ENCODE data around the gene CFAP99.

CFAP99 gene

DNA sequence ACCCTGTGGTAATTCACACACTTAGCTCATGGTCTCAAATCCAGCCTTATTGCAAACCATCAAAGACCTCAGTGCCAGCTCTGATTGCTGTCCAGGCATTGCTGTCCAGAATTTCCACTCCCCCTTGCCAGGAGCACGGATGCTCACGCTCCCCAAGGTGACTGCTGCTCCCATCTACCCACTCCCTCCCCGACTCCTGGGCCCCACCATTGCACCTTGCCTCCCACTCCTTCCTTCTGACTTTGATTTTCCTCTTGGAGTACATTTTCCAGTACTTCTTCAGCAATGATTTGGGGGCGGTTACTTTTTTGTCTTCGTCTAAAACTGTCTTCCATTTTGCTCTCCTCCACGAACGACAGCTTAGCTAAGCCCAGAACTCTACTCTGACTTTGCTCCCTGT is 11.8 kb upstream of the CFAP99 start:
- TF ChIP-seq SIN3A (IDR thresholded peaks at IDR 0.05; ENCODE audit: borderline replicate concordance, insufficient read depth, low read length) (no peak), TAF1 (IDR thresholded peaks at IDR 0.05; ENCODE audit: borderline replicate concordance, insufficient read depth, low read length) (no peak), FOXP2 (optimal IDR thresholded peaks at IDR 0.05; ENCODE audit: borderline replicate concordance, extremely low read depth, extremely low read length, insufficient read depth) (no peak), POLR2AphosphoS5 (IDR thresholded peaks at IDR 0.05; ENCODE audit: low read depth, low read length) (no peak)
- TF ChIP-seq, protein P1, sequence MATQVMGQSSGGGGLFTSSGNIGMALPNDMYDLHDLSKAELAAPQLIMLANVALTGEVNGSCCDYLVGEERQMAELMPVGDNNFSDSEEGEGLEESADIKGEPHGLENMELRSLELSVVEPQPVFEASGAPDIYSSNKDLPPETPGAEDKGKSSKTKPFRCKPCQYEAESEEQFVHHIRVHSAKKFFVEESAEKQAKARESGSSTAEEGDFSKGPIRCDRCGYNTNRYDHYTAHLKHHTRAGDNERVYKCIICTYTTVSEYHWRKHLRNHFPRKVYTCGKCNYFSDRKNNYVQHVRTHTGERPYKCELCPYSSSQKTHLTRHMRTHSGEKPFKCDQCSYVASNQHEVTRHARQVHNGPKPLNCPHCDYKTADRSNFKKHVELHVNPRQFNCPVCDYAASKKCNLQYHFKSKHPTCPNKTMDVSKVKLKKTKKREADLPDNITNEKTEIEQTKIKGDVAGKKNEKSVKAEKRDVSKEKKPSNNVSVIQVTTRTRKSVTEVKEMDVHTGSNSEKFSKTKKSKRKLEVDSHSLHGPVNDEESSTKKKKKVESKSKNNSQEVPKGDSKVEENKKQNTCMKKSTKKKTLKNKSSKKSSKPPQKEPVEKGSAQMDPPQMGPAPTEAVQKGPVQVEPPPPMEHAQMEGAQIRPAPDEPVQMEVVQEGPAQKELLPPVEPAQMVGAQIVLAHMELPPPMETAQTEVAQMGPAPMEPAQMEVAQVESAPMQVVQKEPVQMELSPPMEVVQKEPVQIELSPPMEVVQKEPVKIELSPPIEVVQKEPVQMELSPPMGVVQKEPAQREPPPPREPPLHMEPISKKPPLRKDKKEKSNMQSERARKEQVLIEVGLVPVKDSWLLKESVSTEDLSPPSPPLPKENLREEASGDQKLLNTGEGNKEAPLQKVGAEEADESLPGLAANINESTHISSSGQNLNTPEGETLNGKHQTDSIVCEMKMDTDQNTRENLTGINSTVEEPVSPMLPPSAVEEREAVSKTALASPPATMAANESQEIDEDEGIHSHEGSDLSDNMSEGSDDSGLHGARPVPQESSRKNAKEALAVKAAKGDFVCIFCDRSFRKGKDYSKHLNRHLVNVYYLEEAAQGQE (IDR thresholded peaks at IDR 0.05; ENCODE audit: insufficient read depth in 1 of 2, low read depth in 2 of 2, low read length in 2 of 2) = no peak

DNA sequence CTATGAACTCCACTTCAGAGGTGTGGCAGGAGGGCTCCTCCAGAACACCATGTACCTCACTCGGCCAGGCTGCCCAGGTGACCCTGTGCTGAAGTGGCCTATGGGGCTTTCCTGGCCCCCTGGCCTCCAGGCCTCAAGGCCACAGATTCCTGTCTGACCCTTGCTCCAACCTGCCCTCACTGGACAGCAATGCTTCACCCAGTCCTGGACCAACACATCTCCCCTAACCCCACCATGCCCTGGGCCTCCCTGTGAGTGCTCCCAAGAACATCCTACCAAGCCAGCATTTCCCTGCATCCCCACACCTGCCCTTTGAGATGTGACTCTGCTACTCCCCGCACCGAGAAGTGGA is 10.8 kb upstream of the CFAP99 start:
- TF ChIP-seq FOXP2 (optimal IDR thresholded peaks at IDR 0.05; ENCODE audit: borderline replicate concordance, extremely low read depth, extremely low read length, insufficient read depth) = no peak
- TF ChIP-seq SIN3A (IDR thresholded peaks at IDR 0.05; ENCODE audit: borderline replicate concordance, insufficient read depth, low read length) = no peak
- TF ChIP-seq POLR2AphosphoS5 (IDR thresholded peaks at IDR 0.05; ENCODE audit: low read depth, low read length) = no peak
- TF ChIP-seq, protein P1 (IDR thresholded peaks at IDR 0.05; ENCODE audit: insufficient read depth in 1 of 2, low read depth in 2 of 2, low read length in 2 of 2) = no peak
- no peak for TF ChIP-seq TAF1 (IDR thresholded peaks at IDR 0.05; ENCODE audit: borderline replicate concordance, insufficient read depth, low read length)

DNA sequence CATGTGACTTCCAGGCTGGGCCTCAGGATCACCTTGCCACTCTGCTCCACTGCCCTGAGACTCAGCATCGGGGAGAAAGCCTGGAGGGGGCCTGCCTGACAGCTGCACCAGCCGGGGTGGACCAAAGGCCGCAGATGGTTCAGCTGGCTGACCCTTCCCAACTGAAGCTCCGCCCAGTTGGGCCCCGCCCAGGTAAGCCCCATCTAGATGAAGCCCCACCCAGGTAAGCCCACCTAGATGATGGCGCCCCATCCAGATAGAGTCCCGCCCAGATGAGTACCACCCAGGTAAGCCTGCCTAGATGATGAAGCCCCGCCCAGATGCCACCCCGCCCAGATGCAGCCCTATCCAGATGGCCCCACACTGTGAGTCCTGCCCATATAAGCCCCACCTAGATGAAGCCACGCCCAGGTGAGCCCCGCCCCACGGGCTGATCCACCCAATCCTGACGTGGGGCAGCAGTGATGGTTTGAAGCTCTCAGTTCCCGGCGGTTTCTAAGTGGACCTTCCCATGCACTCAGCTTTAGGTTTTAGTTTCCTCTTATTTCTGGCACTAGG is 10.3 kb upstream of the CFAP99 start:
- TF ChIP-seq, protein P1 (IDR thresholded peaks at IDR 0.05; ENCODE audit: insufficient read depth in 1 of 2, low read depth in 2 of 2, low read length in 2 of 2) = no peak
- no peak for TF ChIP-seq SIN3A (IDR thresholded peaks at IDR 0.05; ENCODE audit: borderline replicate concordance, insufficient read depth, low read length)
- no peak for TF ChIP-seq POLR2AphosphoS5 (IDR thresholded peaks at IDR 0.05; ENCODE audit: low read depth, low read length)
- no peak for TF ChIP-seq FOXP2 (optimal IDR thresholded peaks at IDR 0.05; ENCODE audit: borderline replicate concordance, extremely low read depth, extremely low read length, insufficient read depth)
- TF ChIP-seq TAF1 (IDR thresholded peaks at IDR 0.05; ENCODE audit: borderline replicate concordance, insufficient read depth, low read length) = no peak

DNA sequence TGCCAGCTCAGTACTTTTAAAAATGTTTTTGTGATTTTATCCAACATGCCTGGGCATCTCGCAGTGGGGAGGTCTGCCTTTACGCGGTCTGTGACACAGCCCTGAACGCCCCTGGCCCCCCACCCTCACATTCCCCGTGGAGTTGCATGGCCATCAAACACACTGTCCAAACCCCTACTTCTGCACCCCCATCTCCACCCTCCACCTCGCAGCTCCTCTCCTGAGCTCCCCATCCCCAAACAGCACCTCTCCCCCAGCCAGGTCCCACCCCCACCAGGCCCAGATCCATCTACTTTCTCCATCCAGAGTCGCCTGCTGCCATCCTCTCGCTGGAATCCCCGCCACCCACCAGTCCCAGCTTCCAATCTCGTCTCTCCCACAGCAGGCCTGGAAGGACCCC is 9.8 kb upstream of the CFAP99 start:
- TF ChIP-seq POLR2AphosphoS5 (IDR thresholded peaks at IDR 0.05; ENCODE audit: low read depth, low read length) = no peak
- TF ChIP-seq, protein P1 (IDR thresholded peaks at IDR 0.05; ENCODE audit: insufficient read depth in 1 of 2, low read depth in 2 of 2, low read length in 2 of 2) = no peak
- TF ChIP-seq TAF1 (IDR thresholded peaks at IDR 0.05; ENCODE audit: borderline replicate concordance, insufficient read depth, low read length) = no peak
- TF ChIP-seq FOXP2 (optimal IDR thresholded peaks at IDR 0.05; ENCODE audit: borderline replicate concordance, extremely low read depth, extremely low read length, insufficient read depth) = no peak
- no peak for TF ChIP-seq SIN3A (IDR thresholded peaks at IDR 0.05; ENCODE audit: borderline replicate concordance, insufficient read depth, low read length)

DNA sequence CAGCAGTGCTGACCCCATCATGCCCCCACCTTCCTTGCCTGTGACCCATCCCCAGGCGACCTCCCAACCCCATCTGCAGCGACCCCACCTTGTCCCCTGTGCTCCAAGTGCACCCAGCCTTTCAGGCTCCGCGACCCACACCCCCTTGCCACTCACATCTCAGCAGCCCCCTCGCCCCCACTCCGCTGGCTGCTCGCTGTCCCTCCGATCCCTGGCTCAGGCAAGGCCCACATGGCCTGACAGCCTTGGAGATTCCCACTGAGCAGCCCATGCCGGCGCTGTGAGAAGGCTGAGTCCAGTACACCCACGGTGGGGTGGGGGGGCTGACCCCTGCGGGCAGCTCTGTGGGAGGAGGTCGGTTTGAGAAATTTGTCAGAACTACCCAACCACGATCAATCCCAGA is 9.4 kb upstream of the CFAP99 start:
- TF ChIP-seq, protein P1 (IDR thresholded peaks at IDR 0.05; ENCODE audit: insufficient read depth in 1 of 2, low read depth in 2 of 2, low read length in 2 of 2) = no peak
- TF ChIP-seq FOXP2 (optimal IDR thresholded peaks at IDR 0.05; ENCODE audit: borderline replicate concordance, extremely low read depth, extremely low read length, insufficient read depth) (no peak), SIN3A (IDR thresholded peaks at IDR 0.05; ENCODE audit: borderline replicate concordance, insufficient read depth, low read length) (no peak), TAF1 (IDR thresholded peaks at IDR 0.05; ENCODE audit: borderline replicate concordance, insufficient read depth, low read length) (no peak), POLR2AphosphoS5 (IDR thresholded peaks at IDR 0.05; ENCODE audit: low read depth, low read length) (no peak)
